Cardiac muscle cell (in vitro differentiated cells and primary cell): ENCODE measurements around the gene SCO1. TPM values are rescaled to one million over a fixed set of nuclear protein-coding genes. Genes with fewer than 3 reads are reported as not detected.

ENCODE experiments used
- DNase-seq, 2 donors: peaks; one replicate each; pipeline versions ENCODE4 v3.0.0 to v3.0.0-alpha.2; 2010 to 2017; ENCODE audit warnings: low read depth in 1 of 2, low spot score in 1 of 2
- H3K27ac ChIP-seq: fragments of 200-600 bp; sonication (generic); 2 replicates; pipeline ENCODE4 v1.5.1; 2016
- H3K27me3 ChIP-seq: fragments of 200-600 bp; sonication (generic); 2 replicates; pipeline ENCODE4 v1.6.0; 2016; ENCODE audit warnings: control low read depth
- H3K36me3 ChIP-seq: fragments of 200-600 bp; sonication (generic); 2 replicates; pipeline ENCODE4 v1.5.1; 2016; ENCODE audit warnings: control low read depth
- H3K4me1 ChIP-seq: fragments of 200-600 bp; sonication (generic); 2 replicates; pipeline ENCODE4 v1.8.1; 2017; ENCODE audit warnings: low read depth, mild to moderate bottlenecking, mixed run types
- H3K4me3 ChIP-seq: fragments of 200-600 bp; sonication (generic); 2 replicates; pipeline ENCODE4 v1.5.1; 2016; ENCODE audit warnings: mild to moderate bottlenecking
- H3K9me3 ChIP-seq: fragments of 200-600 bp; sonication (generic); 2 replicates; pipeline ENCODE4 v1.5.1; 2017; ENCODE audit warnings: low read depth, mild to moderate bottlenecking, control low read depth
- polyA plus RNA-seq: library from polyadenylated mRNA; unstranded; fragments of >200 nt; fragmentation: Nextera tagmentation; extraction: Ambion mirVana; gene quantifications from 2 replicates; pipeline ENCODE4 v1.2.1, GENCODE V29; 2016
- total RNA-seq: library from RNA; depleted of rRNA; stranded (reverse); fragments of >200 nt; gene quantifications from 2 replicates; pipeline ENCODE4 v1.2.3, GENCODE V29; 2016
- TF ChIP-seq, protein P1 (sequence below): IDR thresholded peaks from 2 replicates; pipeline ENCODE4 v1.5.1; 2012; ENCODE audit warnings: low read depth, mild to moderate bottlenecking, low read length

The SCO1 gene
- total and polyA plus RNA-seq, 2 experiments from 2014 or later = 56.4 to 67.2 TPM

DNA sequence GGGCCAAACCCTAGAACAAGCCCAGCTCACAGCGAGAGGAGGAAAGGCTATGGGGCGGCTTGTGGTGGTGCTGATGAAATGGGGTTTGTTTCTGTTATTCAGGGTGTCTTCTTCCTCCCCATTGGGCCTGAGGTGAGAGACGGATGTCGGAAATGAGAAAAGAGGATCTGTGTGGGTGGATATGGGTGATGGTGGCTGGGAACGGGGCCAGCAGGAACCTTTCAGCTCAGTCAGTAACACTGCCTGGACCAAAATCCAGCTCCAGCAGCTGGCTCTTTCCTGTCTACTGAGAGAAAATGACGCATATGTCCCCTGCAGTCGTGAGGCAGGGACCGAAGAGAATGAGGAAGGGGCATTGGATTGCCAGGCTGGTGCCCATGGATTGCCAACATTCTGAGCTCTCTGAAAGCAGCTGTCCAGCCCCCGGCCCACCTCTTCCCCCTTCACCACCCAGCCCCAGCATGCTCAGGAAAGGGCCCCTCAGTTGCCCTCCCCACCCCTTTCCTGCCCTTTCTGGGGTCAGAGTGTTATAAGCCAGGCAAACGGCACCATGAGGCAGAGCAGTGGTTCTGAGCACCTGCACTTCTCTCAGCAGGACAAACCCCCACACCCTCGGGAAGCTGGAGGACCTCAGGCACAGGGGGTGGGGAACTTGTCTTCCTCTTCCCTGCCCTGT, 44.2 kb downstream of the SCO1 start:
- no peak overlapping the region for H3K4me3 ChIP-seq
- H3K27me3 ChIP-seq = no peaks in the 10 kb centered on the region
- TF ChIP-seq, protein P1, sequence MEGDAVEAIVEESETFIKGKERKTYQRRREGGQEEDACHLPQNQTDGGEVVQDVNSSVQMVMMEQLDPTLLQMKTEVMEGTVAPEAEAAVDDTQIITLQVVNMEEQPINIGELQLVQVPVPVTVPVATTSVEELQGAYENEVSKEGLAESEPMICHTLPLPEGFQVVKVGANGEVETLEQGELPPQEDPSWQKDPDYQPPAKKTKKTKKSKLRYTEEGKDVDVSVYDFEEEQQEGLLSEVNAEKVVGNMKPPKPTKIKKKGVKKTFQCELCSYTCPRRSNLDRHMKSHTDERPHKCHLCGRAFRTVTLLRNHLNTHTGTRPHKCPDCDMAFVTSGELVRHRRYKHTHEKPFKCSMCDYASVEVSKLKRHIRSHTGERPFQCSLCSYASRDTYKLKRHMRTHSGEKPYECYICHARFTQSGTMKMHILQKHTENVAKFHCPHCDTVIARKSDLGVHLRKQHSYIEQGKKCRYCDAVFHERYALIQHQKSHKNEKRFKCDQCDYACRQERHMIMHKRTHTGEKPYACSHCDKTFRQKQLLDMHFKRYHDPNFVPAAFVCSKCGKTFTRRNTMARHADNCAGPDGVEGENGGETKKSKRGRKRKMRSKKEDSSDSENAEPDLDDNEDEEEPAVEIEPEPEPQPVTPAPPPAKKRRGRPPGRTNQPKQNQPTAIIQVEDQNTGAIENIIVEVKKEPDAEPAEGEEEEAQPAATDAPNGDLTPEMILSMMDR = no peak
- no peaks in the 10 kb centered on the region for H3K9me3 ChIP-seq
- no peak overlapping the region for H3K27ac ChIP-seq
- peak in 1 of 2 donors; percentile 21 for DNase-seq
- no peaks in the 10 kb centered on the region for H3K4me1 ChIP-seq
- H3K36me3 ChIP-seq = no peaks in the 10 kb centered on the region

DNA sequence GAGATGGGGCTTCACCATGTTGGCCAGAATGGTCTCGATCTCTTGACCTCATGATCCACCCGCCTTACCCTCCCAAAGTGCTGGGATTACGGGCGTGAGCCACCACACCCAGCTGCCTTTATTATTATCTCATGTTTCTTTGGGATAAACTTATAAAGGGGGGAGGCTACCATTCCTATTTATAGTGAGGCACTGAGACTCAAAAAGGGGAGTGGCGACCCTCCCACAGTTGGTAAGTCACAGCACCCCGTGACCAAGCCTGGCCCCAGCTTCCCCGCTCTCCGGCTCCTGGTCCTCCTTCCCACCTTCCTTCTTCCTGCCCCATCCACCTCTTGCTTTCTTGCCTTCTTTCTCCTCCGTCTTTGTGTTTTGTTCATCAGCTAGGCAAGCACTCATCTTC, 45.4 kb downstream of the SCO1 start:
- Histone ChIP-seq H3K27ac (no peak overlapping the region), H3K36me3 (no peaks in the 10 kb centered on the region), H3K9me3 (no peaks in the 10 kb centered on the region), H3K27me3 (no peaks in the 10 kb centered on the region), H3K4me3 (no peak overlapping the region), H3K4me1 (no peaks in the 10 kb centered on the region)
- TF ChIP-seq, protein P1 = no peak
- no peak for DNase-seq

DNA sequence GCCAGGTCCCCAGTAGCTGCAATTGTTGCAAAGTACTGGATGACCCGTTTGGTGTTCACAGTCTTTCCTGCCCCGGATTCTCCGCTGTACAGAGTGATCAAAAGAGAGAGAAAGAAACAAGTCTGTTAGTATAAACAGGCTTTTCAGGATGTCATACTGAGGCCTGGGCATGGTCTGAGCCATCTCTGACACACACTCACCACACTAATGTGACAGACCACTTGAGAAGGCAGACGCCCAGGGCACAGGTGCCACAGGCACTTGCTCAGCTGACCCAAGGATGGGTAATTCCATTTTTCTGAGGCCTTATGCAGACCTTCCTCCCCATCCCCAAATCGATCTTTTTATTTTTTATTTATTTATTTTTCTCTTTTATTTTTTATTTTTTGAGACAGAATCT, 47.7 kb downstream of the SCO1 start:
- no peaks in the 10 kb centered on the region for H3K27me3 ChIP-seq
- H3K36me3 ChIP-seq = no peaks in the 10 kb centered on the region
- no peak overlapping the region for H3K4me3 ChIP-seq
- TF ChIP-seq, protein P1 = no peak
- no peak for DNase-seq
- no peaks in the 10 kb centered on the region for H3K4me1 ChIP-seq
- H3K27ac ChIP-seq = no peak overlapping the region
- H3K9me3 ChIP-seq = no peaks in the 10 kb centered on the region

DNA sequence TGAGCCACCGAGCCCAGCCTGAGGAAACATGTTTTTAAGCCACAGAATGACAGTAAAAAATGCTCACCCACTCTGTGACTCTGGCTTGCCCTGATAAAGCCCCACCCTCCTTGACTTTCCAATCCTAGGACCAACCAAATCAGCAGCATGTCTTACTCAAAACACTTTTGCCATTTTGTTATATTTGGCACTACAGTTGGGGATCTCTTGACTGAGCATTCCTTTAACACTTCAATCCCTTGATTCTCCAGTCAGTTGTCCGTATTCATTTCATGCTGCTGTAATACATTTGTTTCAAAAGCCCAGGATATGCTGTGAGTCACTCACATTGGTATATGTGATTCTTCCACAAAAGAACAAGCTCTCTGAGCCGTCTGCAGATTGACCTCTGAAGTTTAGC, 48.4 kb downstream of the SCO1 start:
- Histone ChIP-seq H3K27ac (no peak overlapping the region), H3K36me3 (no peaks in the 10 kb centered on the region), H3K4me1 (no peaks in the 10 kb centered on the region), H3K27me3 (no peaks in the 10 kb centered on the region), H3K9me3 (no peaks in the 10 kb centered on the region), H3K4me3 (no peak overlapping the region)
- TF ChIP-seq, protein P1 = no peak
- peak in 1 of 2 donors; percentile 17 for DNase-seq

DNA sequence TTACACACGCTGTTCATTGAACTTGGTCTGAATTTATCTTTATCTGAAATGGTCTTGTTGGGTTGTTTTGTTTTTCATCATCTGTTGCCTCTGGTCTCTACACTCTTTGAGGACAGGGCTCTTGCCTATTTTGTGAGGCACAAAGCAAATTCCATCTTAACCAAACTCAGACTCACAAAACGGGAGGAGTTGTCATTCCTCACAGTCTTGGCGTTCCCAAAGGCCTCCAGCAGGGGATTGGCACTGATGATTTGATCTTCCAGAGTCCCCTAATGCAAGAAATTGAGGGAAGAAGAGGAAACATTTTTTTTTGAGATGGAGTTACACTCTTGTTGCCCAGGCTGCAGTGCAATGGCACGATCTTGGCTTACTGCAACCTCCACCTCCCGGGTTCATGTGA, 49.0 kb downstream of the SCO1 start:
- no peak for DNase-seq
- H3K27ac ChIP-seq = no peak overlapping the region
- H3K4me1 ChIP-seq = no peaks in the 10 kb centered on the region
- no peak overlapping the region for H3K4me3 ChIP-seq
- no peaks in the 10 kb centered on the region for H3K9me3 ChIP-seq
- H3K36me3 ChIP-seq = no peaks in the 10 kb centered on the region
- TF ChIP-seq, protein P1 = no peak
- H3K27me3 ChIP-seq = no peaks in the 10 kb centered on the region
